ENCODE data around the gene CPT1A. TPM values are rescaled to one million over a fixed set of nuclear protein-coding genes. Genes with fewer than 3 reads are reported as not detected.
"Not testable (repeated sequence)": the region's sequence is repeated elsewhere in the genome, so short reads cannot be mapped to it uniquely, and the experiment has no call there.

The CPT1A gene
- total RNA-seq, 1 experiment from 2014 or later, result 13.1 TPM

GRCh38 chr11:68857037-68857586 lies 15.4 kb upstream of the CPT1A start:
- Histone ChIP-seq H4K20me1 (ENCODE audit: insufficient read depth, low read depth, low read length) (no peaks in the 10 kb centered on the region), H3K4me3 (ENCODE audit: low read length) (no peak overlapping the region), H3K9ac (ENCODE audit: low read length) (no peak overlapping the region), H3K9me3 (ENCODE audit: low read length) (no peaks in the 10 kb centered on the region), H3K27ac (ENCODE audit: low read length) (no peak overlapping the region), H3K36me3 (ENCODE audit: insufficient read depth, low read length) (no peaks in the 10 kb centered on the region), H2AFZ (ENCODE audit: low read length) (no peak overlapping the region), H3K9me2 (replicated peaks; ENCODE audit: insufficient read depth, low read length) (no peaks in the 10 kb centered on the region), H3K27me3 (ENCODE audit: low read length) (no peaks in the 10 kb centered on the region), H3K79me2 (ENCODE audit: low read length) (no peaks in the 10 kb centered on the region), H3K4me2 (ENCODE audit: low read depth, low read length, poor library complexity, severe bottlenecking) (no peak overlapping the region), H3K4me1 (ENCODE audit: low read length) (no peaks in the 10 kb centered on the region)
- DNase-seq, result no peak

DNA sequence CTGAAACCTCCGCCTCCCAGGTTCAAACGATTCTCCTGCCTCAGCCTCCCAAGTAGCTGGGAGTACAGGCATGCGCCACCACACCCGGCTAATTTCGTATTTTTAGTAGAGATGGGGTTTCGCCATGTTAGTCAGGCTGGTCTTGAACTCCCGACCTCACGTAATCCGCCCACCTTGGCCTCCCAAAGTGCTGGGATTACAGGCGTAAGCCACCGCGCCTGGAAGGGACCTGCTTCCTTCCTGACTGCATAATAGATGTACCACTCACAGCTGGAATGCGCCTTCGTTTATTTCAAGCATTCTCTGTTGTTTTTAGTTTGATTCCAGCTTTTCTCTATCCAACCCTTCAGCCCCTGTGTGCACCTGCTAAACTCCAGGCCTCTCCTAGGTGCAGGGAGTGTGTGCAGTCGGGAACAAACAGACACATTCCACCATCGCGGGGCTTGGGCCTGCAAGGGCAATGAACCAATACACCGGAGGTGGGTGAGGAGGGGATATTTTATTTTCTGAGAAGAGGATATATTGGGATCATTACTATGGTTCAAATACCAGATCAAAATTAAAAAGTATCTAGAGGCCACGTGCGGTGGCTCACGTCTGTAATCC lies 14.8 kb upstream of the CPT1A start:
- not testable (repeated sequence) for H3K9me2 ChIP-seq (replicated peaks; ENCODE audit: insufficient read depth, low read length); H4K20me1 ChIP-seq (ENCODE audit: insufficient read depth, low read depth, low read length); H2AFZ ChIP-seq (ENCODE audit: low read length); H3K4me1 ChIP-seq (ENCODE audit: low read length); H3K9ac ChIP-seq (ENCODE audit: low read length); H3K36me3 ChIP-seq (ENCODE audit: insufficient read depth, low read length); H3K9me3 ChIP-seq (ENCODE audit: low read length); H3K27ac ChIP-seq (ENCODE audit: low read length); H3K4me2 ChIP-seq (ENCODE audit: low read depth, low read length, poor library complexity, severe bottlenecking); H3K79me2 ChIP-seq (ENCODE audit: low read length); DNase-seq; H3K27me3 ChIP-seq (ENCODE audit: low read length); H3K4me3 ChIP-seq (ENCODE audit: low read length)

- no peaks in the 10 kb centered on the region for H3K36me3 ChIP-seq (ENCODE audit: insufficient read depth, low read length)
- no peak for DNase-seq
- H3K4me3 ChIP-seq (ENCODE audit: low read length), result no peak overlapping the region
- no peaks in the 10 kb centered on the region for H4K20me1 ChIP-seq (ENCODE audit: insufficient read depth, low read depth, low read length)
- H3K9me3 ChIP-seq (ENCODE audit: low read length), result no peaks in the 10 kb centered on the region
- no peaks in the 10 kb centered on the region for H3K4me1 ChIP-seq (ENCODE audit: low read length)
- H3K4me2 ChIP-seq (ENCODE audit: low read depth, low read length, poor library complexity, severe bottlenecking), result no peak overlapping the region
- H2AFZ ChIP-seq (ENCODE audit: low read length), result no peak overlapping the region
- no peaks in the 10 kb centered on the region for H3K79me2 ChIP-seq (ENCODE audit: low read length)
- H3K9ac ChIP-seq (ENCODE audit: low read length), result no peak overlapping the region
- H3K27ac ChIP-seq (ENCODE audit: low read length), result no peak overlapping the region
- no peaks in the 10 kb centered on the region for H3K9me2 ChIP-seq (replicated peaks; ENCODE audit: insufficient read depth, low read length)
- H3K27me3 ChIP-seq (ENCODE audit: low read length), result no peaks in the 10 kb centered on the region
Observed at GRCh38 chr11:68855205-68855981, 13.7 kb upstream of the CPT1A start.

- H4K20me1 ChIP-seq (ENCODE audit: insufficient read depth, low read depth, low read length), result no peaks in the 10 kb centered on the region
- no peak overlapping the region for H3K9ac ChIP-seq (ENCODE audit: low read length)
- no peaks in the 10 kb centered on the region for H3K9me2 ChIP-seq (replicated peaks; ENCODE audit: insufficient read depth, low read length)
- H3K36me3 ChIP-seq (ENCODE audit: insufficient read depth, low read length), result no peaks in the 10 kb centered on the region
- H3K4me3 ChIP-seq (ENCODE audit: low read length), result no peak overlapping the region
- no peak for DNase-seq
- no peak overlapping the region for H2AFZ ChIP-seq (ENCODE audit: low read length)
- H3K4me1 ChIP-seq (ENCODE audit: low read length), result no peaks in the 10 kb centered on the region
- no peak overlapping the region for H3K4me2 ChIP-seq (ENCODE audit: low read depth, low read length, poor library complexity, severe bottlenecking)
- H3K9me3 ChIP-seq (ENCODE audit: low read length), result no peaks in the 10 kb centered on the region
- H3K27me3 ChIP-seq (ENCODE audit: low read length), result no peaks in the 10 kb centered on the region
- H3K79me2 ChIP-seq (ENCODE audit: low read length), result no peaks in the 10 kb centered on the region
- H3K27ac ChIP-seq (ENCODE audit: low read length), result no peak overlapping the region
Observed at GRCh38 chr11:68854273-68854958, 12.7 kb upstream of the CPT1A start.

DNA sequence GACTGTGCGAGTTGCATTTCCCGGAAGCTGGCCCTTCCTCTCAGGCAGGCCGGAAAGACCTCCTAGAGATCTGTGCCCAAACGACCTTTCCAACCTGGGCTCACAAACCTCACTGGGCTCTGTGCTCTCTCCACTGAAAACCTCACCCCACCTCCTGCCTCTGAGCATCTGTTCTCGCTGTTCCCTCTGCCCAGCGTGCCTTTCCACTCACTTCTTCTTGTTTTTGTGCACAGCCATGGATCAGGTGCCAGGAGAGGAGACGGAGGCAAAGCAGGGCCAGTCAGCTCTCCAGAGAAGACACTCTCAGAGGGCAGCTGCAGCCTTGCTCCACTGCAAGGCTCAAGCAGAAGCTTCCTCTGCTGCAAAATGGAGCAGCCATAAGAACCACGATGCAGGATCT lies 10.9 kb upstream of the CPT1A start:
- no peak overlapping the region for H3K4me2 ChIP-seq (ENCODE audit: low read depth, low read length, poor library complexity, severe bottlenecking)
- H3K4me1 ChIP-seq (ENCODE audit: low read length), result no peaks in the 10 kb centered on the region
- DNase-seq, result no peak
- no peaks in the 10 kb centered on the region for H3K9me3 ChIP-seq (ENCODE audit: low read length)
- H3K4me3 ChIP-seq (ENCODE audit: low read length), result no peak overlapping the region
- H4K20me1 ChIP-seq (ENCODE audit: insufficient read depth, low read depth, low read length), result no peaks in the 10 kb centered on the region
- H3K79me2 ChIP-seq (ENCODE audit: low read length), result no peaks in the 10 kb centered on the region
- no peak overlapping the region for H3K27ac ChIP-seq (ENCODE audit: low read length)
- no peak overlapping the region for H3K9ac ChIP-seq (ENCODE audit: low read length)
- no peaks in the 10 kb centered on the region for H3K9me2 ChIP-seq (replicated peaks; ENCODE audit: insufficient read depth, low read length)
- H3K36me3 ChIP-seq (ENCODE audit: insufficient read depth, low read length), result no peaks in the 10 kb centered on the region
- H2AFZ ChIP-seq (ENCODE audit: low read length), result no peak overlapping the region
- H3K27me3 ChIP-seq (ENCODE audit: low read length), result no peaks in the 10 kb centered on the region

DNA sequence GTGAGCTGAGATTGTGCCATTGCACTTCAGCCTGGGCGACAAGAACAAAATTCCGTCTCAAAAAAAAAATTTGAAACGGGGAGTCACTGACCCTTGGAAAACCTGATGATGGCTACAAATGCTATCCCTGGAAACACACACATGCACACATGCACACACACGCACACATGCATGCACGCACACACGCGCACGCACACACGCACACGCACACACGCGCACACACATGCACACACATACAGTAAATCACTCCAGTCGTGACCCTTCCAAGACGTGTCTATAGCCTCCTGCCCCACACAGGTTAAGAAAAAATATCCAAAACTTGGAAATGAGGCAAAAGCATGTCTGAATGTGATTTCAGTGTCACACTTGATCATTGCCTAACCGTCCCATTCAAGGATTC lies 6.7 kb upstream of the CPT1A start:
- H3K9ac ChIP-seq (ENCODE audit: low read length), result no peak overlapping the region
- no peaks in the 10 kb centered on the region for H3K79me2 ChIP-seq (ENCODE audit: low read length)
- H3K27me3 ChIP-seq (ENCODE audit: low read length), result no peaks in the 10 kb centered on the region
- H3K9me3 ChIP-seq (ENCODE audit: low read length), result no peaks in the 10 kb centered on the region
- H2AFZ ChIP-seq (ENCODE audit: low read length), result no peak overlapping the region
- no peak for DNase-seq
- no peak overlapping the region for H3K4me3 ChIP-seq (ENCODE audit: low read length)
- H3K27ac ChIP-seq (ENCODE audit: low read length), result no peak overlapping the region
- no peak overlapping the region for H3K4me2 ChIP-seq (ENCODE audit: low read depth, low read length, poor library complexity, severe bottlenecking)
- no peaks in the 10 kb centered on the region for H4K20me1 ChIP-seq (ENCODE audit: insufficient read depth, low read depth, low read length)
- no peaks in the 10 kb centered on the region for H3K9me2 ChIP-seq (replicated peaks; ENCODE audit: insufficient read depth, low read length)
- no peaks in the 10 kb centered on the region for H3K36me3 ChIP-seq (ENCODE audit: insufficient read depth, low read length)
- H3K4me1 ChIP-seq (ENCODE audit: low read length), result peaks cover 11% of the 10 kb centered on the region

- Histone ChIP-seq H3K4me3 (ENCODE audit: low read length) (no peak overlapping the region), H3K79me2 (ENCODE audit: low read length) (no peaks in the 10 kb centered on the region), H3K9me2 (replicated peaks; ENCODE audit: insufficient read depth, low read length) (no peaks in the 10 kb centered on the region), H3K9ac (ENCODE audit: low read length) (no peak overlapping the region), H4K20me1 (ENCODE audit: insufficient read depth, low read depth, low read length) (no peaks in the 10 kb centered on the region), H3K27me3 (ENCODE audit: low read length) (no peaks in the 10 kb centered on the region), H3K4me2 (ENCODE audit: low read depth, low read length, poor library complexity, severe bottlenecking) (no peak overlapping the region), H3K4me1 (ENCODE audit: low read length) (peaks cover 19% of the 10 kb centered on the region), H2AFZ (ENCODE audit: low read length) (no peak overlapping the region), H3K9me3 (ENCODE audit: low read length) (no peaks in the 10 kb centered on the region), H3K36me3 (ENCODE audit: insufficient read depth, low read length) (no peaks in the 10 kb centered on the region), H3K27ac (ENCODE audit: low read length) (no peak overlapping the region)
- no peak for DNase-seq
Observed at GRCh38 chr11:68847395-68847794, 5.7 kb upstream of the CPT1A start.

DNA sequence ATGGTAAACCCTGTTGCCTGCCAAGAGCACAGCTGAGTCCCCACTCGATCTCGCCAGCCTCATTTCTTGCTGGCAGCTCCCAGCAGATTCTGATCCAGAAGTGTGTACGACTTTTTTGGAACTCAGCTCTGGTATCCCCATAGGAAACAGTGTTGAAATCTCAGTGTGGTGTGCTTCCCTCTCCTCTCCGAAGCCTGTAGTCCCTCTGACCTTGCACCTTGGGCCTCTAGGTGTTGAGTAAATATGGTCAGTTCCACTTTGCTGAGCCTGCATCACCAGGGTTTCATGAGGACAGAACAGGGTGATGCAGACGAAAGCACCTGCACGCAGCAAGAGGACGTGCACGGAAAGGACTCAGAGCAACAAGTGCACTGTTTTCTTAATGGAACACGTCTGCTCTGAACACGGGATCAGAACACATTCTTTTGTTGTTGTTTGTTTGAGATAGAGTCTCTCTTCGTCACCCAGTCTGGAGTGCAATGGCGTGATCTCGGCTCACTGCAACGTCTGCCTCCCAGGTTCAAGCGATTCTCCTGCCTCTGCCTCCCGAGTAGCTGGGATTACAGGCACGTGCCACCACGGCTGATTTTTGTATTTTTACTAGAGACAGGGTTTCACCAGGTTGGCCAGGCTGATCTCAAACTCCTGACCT lies 3.8 kb upstream of the CPT1A start:
- H3K79me2 ChIP-seq (ENCODE audit: low read length), result no peaks in the 10 kb centered on the region
- no peak overlapping the region for H3K9ac ChIP-seq (ENCODE audit: low read length)
- H3K4me3 ChIP-seq (ENCODE audit: low read length), result no peak overlapping the region
- no peaks in the 10 kb centered on the region for H4K20me1 ChIP-seq (ENCODE audit: insufficient read depth, low read depth, low read length)
- H3K9me3 ChIP-seq (ENCODE audit: low read length), result no peaks in the 10 kb centered on the region
- no peak overlapping the region for H3K4me2 ChIP-seq (ENCODE audit: low read depth, low read length, poor library complexity, severe bottlenecking)
- H2AFZ ChIP-seq (ENCODE audit: low read length), result no peak overlapping the region
- no peaks in the 10 kb centered on the region for H3K9me2 ChIP-seq (replicated peaks; ENCODE audit: insufficient read depth, low read length)
- H3K27ac ChIP-seq (ENCODE audit: low read length), result no peak overlapping the region
- H3K36me3 ChIP-seq (ENCODE audit: insufficient read depth, low read length), result no peaks in the 10 kb centered on the region
- no peak for DNase-seq
- H3K4me1 ChIP-seq (ENCODE audit: low read length), result peaks cover 33% of the 10 kb centered on the region
- no peaks in the 10 kb centered on the region for H3K27me3 ChIP-seq (ENCODE audit: low read length)

Data from Karpas-422 (cell line).